LNCAP (cell line): ENCODE data around the gene GPRC5C.

Experiments
- TF ChIP-seq, protein P1 (sequence below): fragments of 450-650 bp; IDR thresholded peaks from 2 replicates; pipeline ENCODE4 v1.5.1; 2017; ENCODE audit warnings: mild to moderate bottlenecking

The GPRC5C gene

DNA sequence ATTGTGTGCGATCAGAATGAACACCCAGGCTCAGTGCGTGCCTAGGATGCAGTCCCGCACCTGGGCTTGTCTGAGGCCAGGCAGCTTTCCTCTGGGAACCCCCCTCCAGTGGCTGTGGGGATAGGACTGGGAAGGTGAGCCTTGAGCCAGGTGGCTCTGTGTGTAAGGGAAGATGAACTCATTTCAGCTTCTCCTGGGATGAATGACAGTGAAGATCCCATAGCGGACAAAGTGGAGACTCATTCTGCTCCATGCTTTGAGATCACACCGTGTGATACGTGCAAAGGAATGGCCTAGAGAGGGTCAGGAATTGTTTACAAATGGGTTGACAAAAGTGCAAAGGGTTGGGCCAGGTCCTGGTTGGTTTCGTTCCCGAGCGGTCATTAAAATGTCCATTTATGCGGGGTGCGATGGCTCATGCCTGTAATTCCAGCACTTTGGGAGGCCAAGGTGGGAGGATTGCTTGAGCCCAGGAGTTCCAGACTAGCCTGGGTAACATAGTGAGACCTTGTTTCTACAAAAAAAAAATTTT is 15.8 kb downstream of the GPRC5C start:
- TF ChIP-seq, protein P1, sequence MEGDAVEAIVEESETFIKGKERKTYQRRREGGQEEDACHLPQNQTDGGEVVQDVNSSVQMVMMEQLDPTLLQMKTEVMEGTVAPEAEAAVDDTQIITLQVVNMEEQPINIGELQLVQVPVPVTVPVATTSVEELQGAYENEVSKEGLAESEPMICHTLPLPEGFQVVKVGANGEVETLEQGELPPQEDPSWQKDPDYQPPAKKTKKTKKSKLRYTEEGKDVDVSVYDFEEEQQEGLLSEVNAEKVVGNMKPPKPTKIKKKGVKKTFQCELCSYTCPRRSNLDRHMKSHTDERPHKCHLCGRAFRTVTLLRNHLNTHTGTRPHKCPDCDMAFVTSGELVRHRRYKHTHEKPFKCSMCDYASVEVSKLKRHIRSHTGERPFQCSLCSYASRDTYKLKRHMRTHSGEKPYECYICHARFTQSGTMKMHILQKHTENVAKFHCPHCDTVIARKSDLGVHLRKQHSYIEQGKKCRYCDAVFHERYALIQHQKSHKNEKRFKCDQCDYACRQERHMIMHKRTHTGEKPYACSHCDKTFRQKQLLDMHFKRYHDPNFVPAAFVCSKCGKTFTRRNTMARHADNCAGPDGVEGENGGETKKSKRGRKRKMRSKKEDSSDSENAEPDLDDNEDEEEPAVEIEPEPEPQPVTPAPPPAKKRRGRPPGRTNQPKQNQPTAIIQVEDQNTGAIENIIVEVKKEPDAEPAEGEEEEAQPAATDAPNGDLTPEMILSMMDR: no peak

GRCh38 chr17:74448756-74449155 is 16.9 kb downstream of the GPRC5C start:
- TF ChIP-seq, protein P1: no peak

DNA sequence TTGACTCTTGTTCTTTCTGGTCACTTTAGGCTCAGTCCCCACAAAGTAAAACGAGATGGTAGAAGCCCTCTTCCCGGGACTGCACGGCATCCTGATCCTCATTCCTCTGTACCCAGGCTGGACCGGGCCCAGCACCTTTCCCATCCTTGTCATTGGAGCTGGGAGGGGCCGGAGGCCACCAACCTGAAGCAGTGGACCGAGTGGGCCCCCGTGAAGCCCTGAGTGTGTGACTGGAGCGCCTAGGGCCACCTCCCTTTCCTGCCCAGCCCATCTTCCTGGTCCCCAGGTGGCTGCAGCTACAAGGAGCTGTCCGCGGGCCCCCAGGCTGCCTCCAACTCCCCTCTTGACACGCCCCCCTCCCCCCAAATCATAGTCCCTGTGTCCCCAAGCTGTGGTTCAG is 17.4 kb downstream of the GPRC5C start:
- TF ChIP-seq, protein P1: no peak

GRCh38 chr17:74449773-74450172 is 17.9 kb downstream of the GPRC5C start:
- TF ChIP-seq, protein P1: no peak

DNA sequence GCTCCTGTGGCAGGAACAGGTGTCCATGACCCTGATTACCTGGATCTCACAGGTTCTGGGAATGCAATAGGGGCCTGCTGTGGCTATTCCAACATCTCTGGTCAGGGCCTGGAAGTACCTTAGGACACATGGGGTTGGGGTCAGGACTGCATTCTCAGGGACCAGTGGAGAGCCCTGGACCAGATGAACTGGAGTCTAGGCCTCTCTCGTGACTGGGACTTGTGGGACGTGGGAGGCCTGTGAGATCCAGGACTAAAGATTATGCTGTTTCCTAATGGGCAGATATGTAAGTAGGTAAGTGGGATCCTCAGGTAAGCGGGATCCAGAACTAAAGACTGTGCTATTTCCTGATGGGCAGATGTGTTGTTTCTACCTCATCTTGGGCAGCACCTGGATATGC is 18.3 kb downstream of the GPRC5C start:
- TF ChIP-seq, protein P1: no peak

DNA sequence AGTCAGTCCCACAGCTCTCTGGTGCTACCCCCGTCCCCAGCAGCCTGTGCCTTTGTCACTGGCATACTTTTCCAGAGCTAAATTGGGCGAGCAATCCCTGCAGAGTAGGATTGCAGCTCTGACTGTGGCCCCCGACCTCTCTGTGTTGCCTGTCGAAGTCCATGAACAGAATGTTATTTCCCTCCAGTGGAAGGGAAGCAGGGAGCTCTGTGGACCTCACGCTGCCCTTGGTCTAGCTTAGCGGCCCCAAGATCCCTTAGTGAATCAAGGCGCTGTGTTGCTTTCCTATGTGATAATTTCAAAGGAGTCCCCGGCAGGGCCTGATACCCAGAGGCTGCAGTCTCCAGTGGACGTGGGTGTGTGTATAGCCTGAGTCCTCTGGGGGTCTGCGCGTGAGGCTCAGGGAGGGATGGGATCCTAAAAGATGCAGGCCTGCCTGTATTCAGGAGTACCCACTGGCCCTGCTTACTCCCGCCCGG is 19.1 kb downstream of the GPRC5C start:
- TF ChIP-seq, protein P1: no peak

DNA sequence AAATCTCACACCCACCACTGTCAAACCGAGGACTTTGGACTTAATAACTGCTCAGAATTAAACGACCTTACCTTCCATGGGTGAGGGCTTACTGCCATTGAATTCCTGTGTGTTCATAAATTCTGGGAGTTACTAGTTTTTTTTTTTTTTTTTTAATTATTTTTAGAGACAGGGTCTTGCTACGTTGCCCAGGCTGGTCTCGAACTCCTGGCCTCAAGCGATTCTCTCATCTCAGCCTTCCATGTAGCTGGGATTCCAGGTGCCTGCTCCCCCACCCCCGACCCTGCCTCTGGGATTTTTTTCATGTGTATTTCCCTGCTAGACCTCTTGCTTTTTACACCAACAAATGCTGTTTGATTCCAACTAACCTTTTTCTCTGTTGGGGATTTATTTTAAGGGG is 19.7 kb downstream of the GPRC5C start:
- TF ChIP-seq, protein P1: no peak
